Activated T-helper 9 cell treated with anti-CD3 and anti-CD28 coated beads, Interleukin-2, amount 50 U/mL, for 16 hours (primary cell): ENCODE data around the gene MLST8.
"Not testable (repeated sequence)": the region's sequence is repeated elsewhere in the genome, so short reads cannot be mapped to it uniquely, and the experiment has no call there.

Experiments
- DNase-seq: peaks from one replicate; pipeline ENCODE4 v3.0.0-alpha.2; 2020; ENCODE audit warnings: low read depth

MLST8 gene

DNA sequence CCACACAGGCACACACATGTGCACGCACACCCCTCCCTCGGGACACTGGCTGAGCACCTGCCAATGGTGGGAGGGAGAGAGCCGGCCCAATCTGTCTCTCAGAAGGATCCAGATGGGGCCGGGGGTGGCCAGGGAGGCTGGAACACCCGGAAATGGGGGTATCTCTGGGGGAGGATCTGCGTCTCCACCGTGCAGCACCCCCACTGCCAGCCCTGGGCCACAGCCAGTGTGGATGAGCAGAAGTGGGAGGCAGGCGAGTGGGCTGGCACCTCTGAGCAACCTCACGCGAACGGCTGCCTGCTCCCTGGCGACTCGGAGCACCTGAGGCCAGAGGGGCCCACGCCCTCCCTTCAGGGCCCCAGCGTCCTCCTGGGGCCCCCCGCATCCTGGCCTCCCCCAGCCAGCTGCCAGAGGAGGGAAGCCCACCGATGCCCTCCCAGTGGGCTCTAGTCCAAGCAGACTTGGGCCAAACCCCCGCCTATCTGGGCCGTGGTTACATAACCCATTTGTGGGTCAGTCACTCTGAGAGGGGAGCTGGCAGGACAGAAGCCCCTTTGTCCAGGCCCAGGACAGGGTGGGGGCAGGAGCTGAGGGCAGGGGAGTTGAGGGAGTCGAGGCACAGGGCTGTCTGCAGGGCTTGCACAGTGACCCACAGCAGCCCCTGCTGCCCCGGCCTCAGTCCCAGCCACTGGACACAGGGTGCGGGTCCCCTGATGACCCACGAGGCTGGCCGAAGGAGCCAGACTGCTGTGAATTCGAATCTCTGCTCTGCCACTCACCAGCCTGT is 14.4 kb upstream of the MLST8 start:
- DNase-seq = no peak

DNA sequence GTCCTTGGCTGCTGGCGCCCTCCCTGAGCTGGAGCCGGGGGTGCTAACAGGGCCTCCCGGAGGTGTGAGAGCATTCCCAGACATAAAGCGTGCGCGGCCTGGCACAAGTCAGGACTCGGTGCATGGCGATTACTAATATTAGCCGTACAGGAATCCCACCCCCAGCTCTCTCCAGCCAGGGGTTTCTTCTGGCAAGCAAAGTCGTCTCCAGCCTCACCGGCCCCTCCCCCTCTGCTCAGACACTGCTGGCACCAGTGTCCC is 13.9 kb upstream of the MLST8 start:
- no peak for DNase-seq

DNA sequence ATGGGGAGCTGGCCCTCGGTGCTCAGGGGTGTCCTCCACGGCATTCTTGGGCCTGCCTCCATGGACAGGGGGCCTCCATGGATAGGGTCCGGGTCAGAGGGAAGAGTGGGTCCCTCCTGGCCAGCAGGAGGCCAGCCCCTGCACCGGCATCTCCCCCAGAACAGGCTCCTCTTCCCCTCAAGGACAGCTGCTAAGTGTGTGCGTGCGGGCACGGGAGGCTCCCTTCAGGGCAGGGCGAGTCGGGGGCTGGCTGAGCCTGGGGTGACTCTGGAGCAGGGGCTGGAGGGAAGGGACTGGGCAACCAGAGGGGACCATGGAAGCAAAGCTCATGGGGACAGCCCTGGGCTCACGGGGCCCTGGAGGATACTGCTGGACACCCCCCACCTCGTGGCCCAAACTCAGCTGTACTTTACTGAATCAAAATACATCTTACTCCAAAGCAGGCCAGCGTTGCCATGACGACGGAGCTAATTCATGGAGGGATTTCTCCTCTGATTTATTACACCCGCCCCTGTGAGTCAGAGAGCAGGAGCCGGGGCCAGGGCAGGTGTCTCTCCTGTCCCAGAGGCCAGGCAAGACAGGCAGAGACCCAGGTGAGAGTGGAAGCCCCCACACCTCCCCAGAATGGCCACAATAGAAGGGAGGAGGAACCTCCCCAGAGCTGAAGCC is 11.0 kb upstream of the MLST8 start:
- no peak for DNase-seq

DNA sequence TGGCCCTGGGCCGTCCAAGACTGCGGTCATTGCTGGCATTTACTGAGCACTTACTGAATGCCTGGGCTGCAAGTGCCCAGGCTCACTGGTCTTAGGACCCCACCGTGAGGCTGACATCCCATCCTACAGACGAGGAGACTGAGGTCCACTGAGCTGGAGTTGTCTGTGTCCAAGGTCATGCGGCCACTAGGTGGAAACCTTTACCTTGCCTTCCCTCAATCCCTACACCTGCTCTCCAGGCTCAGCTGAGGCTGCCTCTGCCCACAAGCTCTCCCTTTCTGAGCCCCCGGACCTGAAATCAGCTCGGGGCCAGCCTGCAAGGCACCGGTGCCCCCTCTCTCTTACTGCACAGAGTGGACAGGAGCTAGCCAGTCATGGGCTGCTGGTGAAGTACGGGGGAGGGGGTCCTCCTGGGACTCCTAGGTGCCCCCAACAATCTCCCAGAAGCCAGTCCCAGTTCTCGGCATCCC is 10.4 kb upstream of the MLST8 start:
- DNase-seq = peak; percentile 26

DNA sequence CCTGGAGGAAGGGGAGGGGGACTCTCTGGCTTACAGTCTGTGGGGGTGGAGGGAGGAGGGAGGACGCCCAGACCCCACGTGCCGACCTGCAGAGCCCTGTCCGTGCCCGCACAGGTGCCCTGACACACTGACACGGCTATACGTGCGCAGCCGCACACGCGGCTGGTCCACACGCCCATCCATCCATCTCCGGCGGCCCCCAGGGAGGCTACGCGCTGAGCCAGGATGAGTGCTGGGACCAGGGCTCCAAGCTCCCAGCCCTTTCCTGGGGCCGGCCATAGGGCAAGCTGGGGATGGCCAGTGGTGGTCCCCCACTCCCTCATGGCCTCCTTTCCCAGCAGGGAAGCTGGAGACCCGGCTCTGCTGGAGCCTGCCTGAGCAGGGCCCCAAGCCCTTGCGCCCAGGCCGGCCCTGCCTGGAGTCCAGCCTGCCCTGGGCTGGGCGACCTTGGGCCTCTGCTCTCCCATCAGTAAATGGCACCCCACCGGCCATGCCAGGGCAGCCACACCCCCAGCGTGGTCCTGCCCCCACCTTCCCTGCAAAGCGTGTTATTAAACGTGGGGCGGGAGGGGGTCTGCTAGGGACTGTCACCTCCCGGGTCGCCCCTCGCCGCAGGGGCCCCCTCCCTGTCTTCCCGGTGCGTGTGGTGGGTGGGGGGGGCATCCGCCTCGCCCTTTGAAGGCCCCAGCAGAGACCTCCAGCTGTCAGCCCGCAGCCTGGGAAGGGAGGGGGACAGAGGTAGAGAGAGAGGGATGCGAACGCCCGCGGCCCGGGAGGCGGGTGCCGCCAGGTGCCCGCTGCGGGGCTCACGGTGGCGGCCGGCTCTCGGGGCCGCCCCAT is 9.7 kb upstream of the MLST8 start:
- DNase-seq = no peak

DNA sequence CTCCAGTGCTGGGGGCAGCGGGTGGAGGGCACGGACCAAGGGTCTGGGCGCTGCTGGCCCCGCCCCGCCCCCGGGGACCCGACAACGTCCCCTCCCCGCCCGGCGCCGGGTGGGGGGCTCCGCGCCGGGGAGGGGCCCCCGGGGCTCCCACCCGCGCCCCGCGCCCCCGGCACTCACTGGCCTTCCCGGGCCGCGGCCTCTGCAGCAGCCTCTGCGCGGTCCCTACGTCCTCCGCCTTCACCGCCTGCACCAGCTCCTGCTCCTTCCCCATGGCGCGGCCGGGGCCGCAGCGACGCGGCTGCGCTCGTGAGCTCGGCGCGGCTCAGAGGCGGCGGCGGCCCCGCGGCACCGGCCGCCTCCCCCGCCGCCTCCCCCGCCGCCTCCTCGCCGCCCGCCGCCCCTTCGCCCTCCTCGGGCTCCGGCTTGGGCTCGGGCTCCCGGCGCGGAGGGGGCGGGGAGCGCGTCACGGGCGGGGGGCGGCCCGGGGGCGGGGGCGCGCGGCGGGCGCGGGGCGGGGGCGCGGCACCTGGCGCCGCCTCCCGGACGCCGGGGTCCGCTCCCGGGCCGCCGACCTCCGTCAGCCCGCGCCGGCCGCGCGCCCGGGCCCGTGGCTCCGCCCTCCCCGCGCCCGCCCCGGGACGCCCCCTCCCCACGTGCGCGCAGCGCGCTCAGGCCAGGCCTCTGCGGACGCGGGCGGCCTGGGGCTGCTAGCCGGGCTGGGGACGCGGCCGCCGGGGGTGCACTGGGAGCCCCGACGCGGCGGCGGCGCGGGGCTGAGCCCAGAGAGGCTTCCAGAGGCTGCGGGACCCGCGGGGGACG is 8.9 kb upstream of the MLST8 start, which contains the start of gene CASKIN1:
Gene CASKIN1, minus strand, starts transcription at position 444 of the 819 bp plus-strand sequence. Its CDS starts 173 bp downstream, at position 271.
- no peak for DNase-seq

DNA sequence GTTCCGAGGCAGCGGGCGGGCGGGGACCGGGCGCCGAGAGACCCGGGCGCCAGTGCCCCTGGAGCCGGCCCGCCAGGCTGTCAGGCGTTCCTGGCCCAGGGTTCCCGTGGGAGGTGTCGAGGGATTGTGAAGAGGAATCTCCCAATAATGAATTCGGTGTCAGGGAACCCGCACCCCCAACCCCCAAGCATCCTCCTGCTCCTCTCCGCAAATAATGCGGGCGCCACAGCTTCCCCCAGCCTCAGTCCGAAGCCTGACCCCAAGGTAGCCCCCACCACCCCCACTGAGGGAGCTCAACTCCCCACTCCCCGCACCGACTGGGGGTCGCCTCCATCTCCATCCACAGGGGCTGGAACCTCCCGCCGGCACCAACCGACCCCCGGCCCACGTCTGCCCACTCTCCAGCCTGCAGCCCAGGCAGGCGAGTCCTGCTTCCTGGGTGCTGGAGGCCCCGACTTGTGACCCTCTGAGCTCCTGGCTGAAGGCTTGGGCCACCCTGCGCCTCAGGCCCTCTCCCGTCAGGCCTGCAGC is 8.2 kb upstream of the MLST8 start:
- DNase-seq = no peak

DNA sequence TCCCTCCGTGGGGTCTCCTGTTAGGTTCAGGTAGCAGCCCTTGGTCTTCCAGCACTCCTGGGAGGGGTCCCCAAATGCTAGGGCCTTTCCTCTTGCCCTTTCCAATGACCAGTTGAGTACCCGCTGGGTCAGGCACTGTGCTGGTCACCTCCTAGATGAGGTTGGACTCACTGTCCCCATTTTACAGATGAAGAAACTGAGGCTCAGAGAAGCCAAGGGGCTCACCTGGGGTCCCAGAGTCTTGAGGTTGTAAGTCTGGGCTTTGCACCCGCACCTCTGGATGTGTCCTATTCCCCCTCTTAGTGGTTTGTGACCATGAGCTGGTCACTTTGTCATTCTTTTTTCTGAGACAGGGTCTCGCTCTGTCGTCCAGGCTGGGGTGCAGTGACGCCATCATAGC is 7.5 kb upstream of the MLST8 start:
- no peak for DNase-seq

DNA sequence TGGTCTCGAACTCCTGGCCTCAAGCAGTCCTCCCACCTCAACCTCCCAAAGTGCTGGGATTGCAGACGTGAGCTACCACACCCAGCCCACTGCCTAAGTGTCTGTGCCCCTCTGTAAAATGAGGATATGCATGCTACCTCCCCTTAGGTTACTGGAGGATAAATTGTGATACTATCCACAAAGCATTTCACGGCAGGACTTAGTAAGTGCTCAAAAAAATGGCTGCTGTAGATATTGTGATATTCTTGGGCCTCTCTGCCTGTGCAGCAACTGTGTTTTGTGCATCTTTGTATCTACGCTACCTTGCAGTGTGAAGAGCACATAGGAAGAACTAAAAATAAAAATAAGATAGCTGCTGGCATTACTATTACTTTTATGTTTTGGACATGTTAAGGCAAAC is 7.0 kb upstream of the MLST8 start:
- DNase-seq = no peak

DNA sequence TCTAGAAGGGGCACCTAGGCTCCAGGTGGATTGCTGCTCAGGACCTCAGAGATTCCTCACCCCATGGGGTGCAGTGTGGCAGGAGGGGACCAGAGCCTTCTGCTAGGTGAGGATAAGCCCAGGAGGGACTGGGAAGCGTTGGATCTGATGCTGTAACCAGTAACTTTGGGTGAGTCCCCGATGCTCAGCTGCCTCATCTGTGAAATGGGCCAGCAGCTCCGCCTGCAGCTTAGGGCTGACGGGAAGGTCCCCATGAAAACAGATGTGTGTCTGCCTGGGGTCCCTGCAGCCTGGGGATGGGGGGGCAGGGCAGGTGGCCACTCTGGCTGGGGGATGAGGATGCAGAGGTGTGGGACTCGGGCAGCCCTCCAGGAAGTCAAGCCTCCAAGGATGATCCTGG is 6.2 kb upstream of the MLST8 start:
- DNase-seq = no peak

DNA sequence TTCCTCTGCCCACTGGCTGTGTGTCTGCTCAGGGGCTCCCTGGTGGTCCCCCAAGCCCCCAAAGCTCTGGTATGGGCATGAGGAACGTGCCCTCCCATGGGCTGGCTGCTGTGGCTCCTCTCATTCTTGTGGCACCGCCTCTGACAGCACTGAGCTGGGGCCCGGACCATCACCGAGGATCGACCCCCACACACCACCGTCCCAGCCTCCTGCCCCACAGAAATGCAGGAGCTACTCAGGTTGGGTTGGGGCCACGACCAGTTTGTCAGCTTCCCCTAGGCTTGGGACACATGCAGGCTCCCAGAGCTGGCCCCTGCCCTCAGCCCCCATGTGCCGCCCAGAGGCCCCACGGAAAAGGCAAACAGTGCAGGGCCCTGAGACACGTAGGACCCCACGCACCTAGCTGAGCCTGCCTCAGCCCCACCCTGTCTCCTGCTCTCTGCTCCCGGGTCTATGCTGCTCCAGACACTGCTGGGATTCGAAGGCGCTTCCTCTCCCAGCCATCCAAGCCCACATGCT is 5.6 kb upstream of the MLST8 start:
- no peak for DNase-seq

DNA sequence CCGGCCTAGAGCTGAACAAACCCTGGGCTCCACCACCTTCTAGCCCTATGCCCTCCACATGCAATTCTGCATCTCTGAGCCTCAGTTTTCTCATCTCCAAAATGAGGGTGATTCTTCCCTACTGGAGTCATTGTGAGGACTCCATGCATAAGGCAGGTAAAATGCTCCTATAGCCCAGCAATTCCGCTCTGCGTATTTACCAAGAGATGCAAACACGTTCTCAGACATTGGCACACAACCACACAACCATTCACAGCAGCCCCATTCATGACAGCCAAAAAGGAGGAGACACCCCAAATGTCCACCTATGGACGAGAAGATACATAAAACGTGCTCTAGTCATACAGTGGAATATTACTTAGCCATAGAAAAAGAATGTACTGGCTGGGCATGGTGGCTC is 4.9 kb upstream of the MLST8 start:
- no peak for DNase-seq

DNA sequence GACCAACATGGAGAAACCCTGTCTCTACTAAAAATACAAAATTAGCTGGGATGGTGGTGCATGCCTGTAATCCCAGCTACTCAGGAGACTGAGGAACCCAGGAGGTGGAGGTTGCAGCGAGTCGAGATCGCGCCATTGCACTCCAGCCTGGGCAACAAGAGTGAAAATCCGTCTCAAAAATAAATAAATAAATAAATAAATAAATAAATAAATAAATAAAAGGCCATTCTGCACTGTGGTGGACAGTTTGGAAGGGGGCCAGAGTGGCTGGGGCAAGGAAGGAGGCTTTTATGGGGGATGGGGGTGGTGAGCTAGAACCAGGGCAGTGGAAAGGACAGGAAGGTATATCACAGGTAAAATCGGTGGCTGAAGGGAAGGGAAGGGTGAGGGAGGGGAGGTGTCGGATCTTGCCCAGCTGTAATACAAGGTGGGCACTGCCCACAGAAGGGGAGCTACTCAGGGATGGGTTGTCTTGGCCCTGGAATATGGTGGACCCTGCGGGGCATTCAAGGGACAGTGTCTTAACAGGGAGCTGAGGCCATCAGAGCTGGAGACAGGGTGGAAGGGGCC is 2.0 kb upstream of the MLST8 start:
- DNase-seq = not testable (repeated sequence)

DNA sequence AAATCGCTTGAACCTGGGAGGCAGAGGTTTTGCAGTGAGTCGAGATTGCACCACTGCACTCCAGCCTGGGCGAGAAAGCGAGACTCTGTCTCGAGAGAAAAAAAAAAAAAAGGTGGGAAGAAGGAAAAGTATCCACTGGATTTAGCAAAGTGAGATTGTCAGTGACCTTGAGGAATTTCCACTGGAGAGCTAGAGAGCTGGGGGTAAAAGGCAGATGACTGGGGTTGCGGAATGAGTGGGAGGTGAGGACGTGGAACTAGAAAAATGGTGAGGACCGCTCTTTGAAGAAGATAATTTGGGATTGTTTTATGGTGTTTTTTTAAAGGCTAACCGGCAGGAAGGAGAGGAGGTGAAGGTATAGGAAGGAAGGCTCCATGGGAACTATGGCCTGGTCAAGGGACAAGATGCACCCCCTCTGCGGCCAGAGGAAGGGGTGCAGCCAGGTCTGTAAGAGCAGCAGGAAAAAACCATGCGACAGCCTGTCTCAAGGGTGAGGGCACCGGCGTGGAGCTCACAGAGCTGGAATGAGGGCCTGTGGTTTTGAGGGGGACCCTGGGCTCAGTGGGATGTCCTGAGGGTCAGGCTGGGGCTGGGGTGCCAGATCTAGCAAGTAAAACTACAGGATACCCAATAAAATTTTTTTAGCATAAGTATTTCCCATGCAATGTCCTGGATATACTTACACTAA is 694 bp upstream of the MLST8 start:
- no peak for DNase-seq

DNA sequence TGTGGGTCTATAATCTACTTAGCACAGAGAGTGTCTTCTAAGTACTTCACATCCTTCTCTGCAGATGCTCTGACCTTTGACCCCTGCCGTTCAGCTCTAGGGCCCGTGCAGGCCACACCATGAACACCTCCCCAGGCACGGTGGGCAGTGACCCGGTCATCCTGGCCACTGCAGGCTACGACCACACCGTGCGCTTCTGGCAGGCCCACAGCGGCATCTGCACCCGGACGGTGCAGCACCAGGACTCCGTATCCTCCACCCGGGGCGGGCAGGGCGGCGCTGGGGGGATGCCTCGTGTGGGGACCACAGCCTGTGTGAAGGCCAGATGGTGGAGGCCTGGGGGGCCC is 686 bp downstream of the MLST8 start:
- DNase-seq = no peak

DNA sequence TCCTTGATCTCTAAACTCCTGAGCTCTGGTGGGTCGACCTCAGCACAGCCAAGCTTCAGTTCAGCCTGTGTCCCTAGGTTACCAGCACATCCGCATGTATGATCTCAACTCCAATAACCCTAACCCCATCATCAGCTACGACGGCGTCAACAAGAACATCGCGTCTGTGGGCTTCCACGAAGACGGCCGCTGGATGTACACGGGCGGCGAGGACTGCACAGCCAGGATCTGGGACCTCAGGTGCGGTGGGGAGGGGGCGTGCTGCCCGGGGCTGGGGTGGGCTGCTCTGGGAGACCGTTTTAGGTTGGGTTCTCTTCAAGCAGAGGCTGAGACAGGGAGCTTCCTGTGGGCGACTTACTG is 1.1 kb downstream of the MLST8 start:
- no peak for DNase-seq

DNA sequence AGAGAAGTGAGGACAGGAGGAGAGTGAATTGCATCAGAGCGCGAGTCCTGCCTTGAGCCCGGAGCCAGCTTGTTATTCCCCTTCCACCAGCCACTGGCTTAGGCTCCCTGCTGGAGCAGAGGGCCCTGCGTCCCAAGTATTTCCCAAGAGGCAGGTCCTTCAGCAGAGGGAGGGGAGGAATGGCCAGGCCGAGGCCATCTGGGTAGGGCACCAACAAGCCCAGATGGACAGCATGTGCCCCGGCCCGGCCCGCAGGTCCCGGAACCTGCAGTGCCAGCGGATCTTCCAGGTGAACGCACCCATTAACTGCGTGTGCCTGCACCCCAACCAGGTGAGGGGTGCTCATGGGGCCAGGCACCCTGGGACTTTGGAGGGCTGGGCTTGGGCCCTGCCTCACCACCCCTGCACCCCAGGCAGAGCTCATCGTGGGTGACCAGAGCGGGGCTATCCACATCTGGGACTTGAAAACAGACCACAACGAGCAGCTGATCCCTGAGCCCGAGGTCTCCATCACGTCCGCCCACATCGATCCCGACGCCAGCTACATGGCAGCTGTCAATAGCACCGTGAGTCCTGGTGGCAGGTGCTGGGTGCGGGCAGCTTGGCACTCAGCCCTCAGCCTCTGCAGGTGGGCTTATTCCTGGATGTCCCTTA is 1.7 kb downstream of the MLST8 start:
- DNase-seq = no peak

DNA sequence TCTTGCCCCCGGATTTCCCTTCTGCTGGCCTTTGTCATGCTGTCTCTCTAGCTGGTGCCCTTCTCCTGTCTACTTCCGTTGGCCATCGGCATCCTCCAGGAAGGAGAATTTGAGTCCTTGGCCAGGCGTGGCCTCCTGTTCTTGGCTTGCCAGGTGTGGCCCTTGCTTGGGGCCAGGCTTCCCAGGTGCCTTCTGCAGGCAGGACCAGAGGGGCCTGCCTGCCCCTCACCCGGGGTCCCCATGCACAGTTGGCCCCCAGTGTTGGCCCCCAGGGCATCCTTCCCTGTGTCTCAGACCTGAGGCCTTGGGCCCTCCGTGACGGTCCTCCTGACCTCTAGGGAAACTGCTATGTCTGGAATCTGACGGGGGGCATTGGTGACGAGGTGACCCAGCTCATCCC is 2.6 kb downstream of the MLST8 start:
- DNase-seq = no peak

DNA sequence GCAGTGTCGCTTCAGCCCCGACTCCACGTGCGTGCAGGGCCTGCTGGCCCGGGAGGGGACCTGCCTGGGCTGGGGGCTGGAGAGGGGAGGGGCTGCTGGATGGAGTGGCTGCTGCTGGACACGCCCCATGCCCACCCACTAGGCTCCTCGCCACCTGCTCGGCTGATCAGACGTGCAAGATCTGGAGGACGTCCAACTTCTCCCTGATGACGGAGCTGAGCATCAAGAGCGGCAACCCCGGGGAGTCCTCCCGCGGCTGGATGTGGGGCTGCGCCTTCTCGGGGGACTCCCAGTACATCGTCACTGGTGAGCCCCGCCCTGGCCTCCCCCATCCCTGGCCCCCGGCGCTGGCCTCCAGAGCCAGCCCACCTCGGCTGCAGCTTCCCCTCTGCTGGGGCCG is 3.1 kb downstream of the MLST8 start:
- no peak for DNase-seq

DNA sequence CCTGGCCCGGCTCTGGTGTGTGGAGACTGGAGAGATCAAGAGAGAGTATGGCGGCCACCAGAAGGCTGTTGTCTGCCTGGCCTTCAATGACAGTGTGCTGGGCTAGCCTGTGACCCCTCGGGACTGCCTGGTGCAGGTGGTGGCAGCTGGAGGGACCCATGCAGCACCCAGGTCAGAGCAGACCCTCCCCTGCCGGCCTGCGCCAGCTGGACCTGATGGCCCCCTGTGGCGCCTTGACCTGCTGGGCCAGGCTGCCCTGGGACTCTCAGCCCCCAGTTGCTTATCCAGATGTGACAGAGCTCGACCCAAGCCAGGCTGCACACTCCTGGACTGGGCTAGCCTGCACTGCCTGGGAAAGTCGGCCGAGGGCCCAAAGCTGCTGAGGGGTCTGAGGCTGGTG is 3.5 kb downstream of the MLST8 start:
- no peak for DNase-seq
